ENCODE results near the gene MYMX.

GRCh38 chr6:44234101-44235025, 17.6 kb downstream of the MYMX start:
- peak; percentile 21 to 57 (median 57) for TF ChIP-seq CTCF (IDR thresholded peaks at IDR 0.05)
- no peak for TF ChIP-seq POLR2A (IDR thresholded peaks at IDR 0.05)
